ENCODE data around the gene CYFIP1. TPM values are rescaled to one million over a fixed set of nuclear protein-coding genes. Genes with fewer than 3 reads are reported as not detected.

The CYFIP1 gene
- polyA plus RNA-seq, 3 donors: 47.1 to 85.5 (median 63.8) TPM

- Histone ChIP-seq H3K4me2 (replicated peaks; ENCODE audit: extremely low read depth, low read length, poor library complexity, severe bottlenecking) (no peak overlapping the region), H3K27me3 (ENCODE audit: control insufficient read depth in 2 of 2, insufficient read depth in 2 of 2, low read length in 2 of 2) (no peaks in the 10 kb centered on the region), H3K9me3 (replicated peaks in 1 of 2; ENCODE audit: control insufficient read depth in 1 of 2, insufficient read depth in 1 of 2, low read length in 2 of 2) (no peaks in the 10 kb centered on the region), H3K9ac (ENCODE audit: insufficient read depth, low read length, poor library complexity, severe bottlenecking) (no peak overlapping the region), H3K4me1 (ENCODE audit: control insufficient read depth in 1 of 2, insufficient read depth in 2 of 2, low read length in 2 of 2) (no peaks in the 10 kb centered on the region), H3K36me3 (replicated peaks in 1 of 2; ENCODE audit: control insufficient read depth in 1 of 2, insufficient read depth in 2 of 2, low read length in 2 of 2) (peaks cover 67 to 94% of the 10 kb centered on the region in 2 donors), H3K79me2 (ENCODE audit: insufficient read depth, low read length) (no peaks in the 10 kb centered on the region), H2AFZ (ENCODE audit: insufficient read depth, low read depth, low read length, poor library complexity, severe bottlenecking) (no peak overlapping the region), H3K4me3 (replicated peaks in 1 of 3; ENCODE audit: low read depth in 2 of 3, low read length in 3 of 3) (no peak overlapping the region), H3K27ac (ENCODE audit: low read depth in 1 of 2, low read length in 2 of 2) (no peak overlapping the region), H4K20me1 (ENCODE audit: insufficient read depth, low read length) (peaks cover 32% of the 10 kb centered on the region)
- Mint-ChIP-seq H3K4me3 (no peak overlapping the region), H3K4me1 (peaks cover 5% of the 10 kb centered on the region), H3K27ac (peak overlapping the region in 5 of 7 donors; percentile 1 to 27 (median 19)), H3K27me3 (ENCODE audit: low read depth in 3 of 3) (no peaks in the 10 kb centered on the region), H3K36me3 (peaks cover 62 to 89% of the 10 kb centered on the region in 2 donors), H3K9me3 (no peaks in the 10 kb centered on the region)
- no peak for TF ChIP-seq CTCF (IDR thresholded peaks at IDR 0.05)
- intact Hi-C loops (cut with micrococcal nuclease): no loop called here
- DNase-seq: no peak
- WGBS (ENCODE audit: insufficient coverage): 78% methylated on average over 17 of the region's 23 CpGs
These were observed 43.3 kb downstream of the CYFIP1 start for GRCh38 chr15:22936577-22937472.

GRCh38 chr15:22933641-22934061 is 46.5 kb downstream of the CYFIP1 start:
- peaks cover 8% of the 10 kb centered on the region for H4K20me1 ChIP-seq (ENCODE audit: insufficient read depth, low read length)
- no peak overlapping the region for H2AFZ ChIP-seq (ENCODE audit: insufficient read depth, low read depth, low read length, poor library complexity, severe bottlenecking)
- peaks cover 5% of the 10 kb centered on the region for H3K4me1 Mint-ChIP-seq
- H3K4me1 ChIP-seq (ENCODE audit: control insufficient read depth in 1 of 2, insufficient read depth in 2 of 2, low read length in 2 of 2): no peaks in the 10 kb centered on the region
- H3K9me3 Mint-ChIP-seq: peaks cover 0 to 2% (median 0%) of the 10 kb centered on the region in 7 donors
- TF ChIP-seq CTCF (IDR thresholded peaks at IDR 0.05): no peak
- DNase-seq: no peak
- H3K27me3 Mint-ChIP-seq (ENCODE audit: low read depth in 3 of 3): no peaks in the 10 kb centered on the region
- intact Hi-C loops (cut with micrococcal nuclease): no loop called here
- H3K27ac ChIP-seq (ENCODE audit: low read depth in 1 of 2, low read length in 2 of 2): no peak overlapping the region
- no peaks in the 10 kb centered on the region for H3K27me3 ChIP-seq (ENCODE audit: control insufficient read depth in 2 of 2, insufficient read depth in 2 of 2, low read length in 2 of 2)
- peaks cover 68 to 94% of the 10 kb centered on the region in 2 donors for H3K36me3 Mint-ChIP-seq
- H3K4me3 Mint-ChIP-seq: no peak overlapping the region
- H3K27ac Mint-ChIP-seq: peak overlapping the region in 1 of 7 donors; percentile 25
- no peak overlapping the region for H3K4me3 ChIP-seq (replicated peaks in 1 of 3; ENCODE audit: low read depth in 2 of 3, low read length in 3 of 3)
- H3K36me3 ChIP-seq (replicated peaks in 1 of 2; ENCODE audit: control insufficient read depth in 1 of 2, insufficient read depth in 2 of 2, low read length in 2 of 2): peaks cover 59 to 82% of the 10 kb centered on the region in 2 donors
- no peak overlapping the region for H3K4me2 ChIP-seq (replicated peaks; ENCODE audit: extremely low read depth, low read length, poor library complexity, severe bottlenecking)
- no peak overlapping the region for H3K9ac ChIP-seq (ENCODE audit: insufficient read depth, low read length, poor library complexity, severe bottlenecking)
- 100% methylated on average over 1 of the region's 9 CpGs for WGBS (ENCODE audit: insufficient coverage)
- H3K9me3 ChIP-seq (replicated peaks in 1 of 2; ENCODE audit: control insufficient read depth in 1 of 2, insufficient read depth in 1 of 2, low read length in 2 of 2): no peaks in the 10 kb centered on the region
- H3K79me2 ChIP-seq (ENCODE audit: insufficient read depth, low read length): no peaks in the 10 kb centered on the region
